ENCODE measurements around the gene MCHR2. TPM values are rescaled to one million over a fixed set of nuclear protein-coding genes. Genes with fewer than 3 reads are reported as not detected.

Gene MCHR2
- total RNA-seq, 4 donors from 2014 or later = not detected

DNA sequence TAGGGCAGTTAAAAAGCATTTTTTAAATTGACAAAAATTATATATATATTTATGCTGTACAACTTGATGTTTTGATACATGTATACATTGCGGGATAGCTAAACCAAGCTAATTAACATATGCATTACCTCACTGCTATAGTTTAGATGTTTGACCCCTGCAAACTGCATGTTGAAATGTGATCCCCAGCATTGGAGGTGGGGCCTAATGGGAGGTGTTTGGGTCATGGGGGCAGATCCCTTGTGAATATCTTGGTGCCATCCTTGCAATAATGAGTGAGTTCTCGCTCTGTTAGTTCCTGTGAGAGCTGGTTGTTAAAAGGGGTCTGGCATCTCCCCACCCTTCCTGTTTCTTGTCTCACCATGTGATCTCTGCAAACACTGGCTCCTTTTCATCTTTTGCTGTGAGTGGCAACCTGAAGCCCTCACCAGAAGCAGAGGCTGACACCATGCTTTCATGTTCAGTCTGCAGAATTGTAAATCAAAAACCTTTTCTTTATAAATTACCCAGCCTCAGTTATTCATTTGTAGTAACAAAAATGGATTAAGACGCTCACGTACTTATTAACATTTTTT is 111.8 kb downstream of the MCHR2 start:
- intact Hi-C loops (cut with DNase I; ENCODE audit: low total_unique reads) = no loop called here
- DNase-seq = no peak

DNA sequence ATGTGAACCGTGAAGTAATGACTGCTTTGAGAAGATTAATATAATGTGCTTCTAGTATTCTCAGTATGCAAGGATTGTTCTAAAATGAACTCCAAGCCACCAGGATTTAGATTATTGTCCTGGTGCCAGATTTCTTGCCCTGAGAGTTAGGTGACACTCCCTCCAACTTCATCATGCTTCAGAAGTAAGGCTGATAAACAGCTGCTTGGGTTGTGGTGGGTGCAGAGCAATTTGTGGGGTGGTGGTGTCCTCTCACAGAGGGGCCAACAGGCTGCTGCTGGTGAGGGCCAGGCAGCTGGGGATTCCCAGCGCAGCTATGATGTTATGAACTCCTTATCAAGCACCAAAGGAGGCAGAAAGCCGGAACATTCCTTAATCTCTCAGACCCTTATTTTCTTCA is 114.6 kb downstream of the MCHR2 start:
- DNase-seq = no peak
- TF ChIP-seq POLR2A (IDR thresholded peaks at IDR 0.05) = no peak
- TF ChIP-seq, protein P1, sequence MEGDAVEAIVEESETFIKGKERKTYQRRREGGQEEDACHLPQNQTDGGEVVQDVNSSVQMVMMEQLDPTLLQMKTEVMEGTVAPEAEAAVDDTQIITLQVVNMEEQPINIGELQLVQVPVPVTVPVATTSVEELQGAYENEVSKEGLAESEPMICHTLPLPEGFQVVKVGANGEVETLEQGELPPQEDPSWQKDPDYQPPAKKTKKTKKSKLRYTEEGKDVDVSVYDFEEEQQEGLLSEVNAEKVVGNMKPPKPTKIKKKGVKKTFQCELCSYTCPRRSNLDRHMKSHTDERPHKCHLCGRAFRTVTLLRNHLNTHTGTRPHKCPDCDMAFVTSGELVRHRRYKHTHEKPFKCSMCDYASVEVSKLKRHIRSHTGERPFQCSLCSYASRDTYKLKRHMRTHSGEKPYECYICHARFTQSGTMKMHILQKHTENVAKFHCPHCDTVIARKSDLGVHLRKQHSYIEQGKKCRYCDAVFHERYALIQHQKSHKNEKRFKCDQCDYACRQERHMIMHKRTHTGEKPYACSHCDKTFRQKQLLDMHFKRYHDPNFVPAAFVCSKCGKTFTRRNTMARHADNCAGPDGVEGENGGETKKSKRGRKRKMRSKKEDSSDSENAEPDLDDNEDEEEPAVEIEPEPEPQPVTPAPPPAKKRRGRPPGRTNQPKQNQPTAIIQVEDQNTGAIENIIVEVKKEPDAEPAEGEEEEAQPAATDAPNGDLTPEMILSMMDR (IDR thresholded peaks at IDR 0.05 in 4 of 5, conservative IDR thresholded peaks at IDR 0.05 in 1 of 5) = no peak
- intact Hi-C loops (cut with DNase I; ENCODE audit: low total_unique reads) = no loop called here
- ATAC-seq = no peak
- no peak overlapping the region for H3K27ac ChIP-seq
- no peaks in the 10 kb centered on the region for H3K9me3 ChIP-seq
- in situ Hi-C loops (cut with MboI; ENCODE audit: low sequenced_read_pairs in 4 of 4) = no loop called here
- H3K4me3 ChIP-seq = no peak overlapping the region
- no peaks in the 10 kb centered on the region for H3K27me3 ChIP-seq
- no peaks in the 10 kb centered on the region for H3K36me3 ChIP-seq
- H3K4me1 ChIP-seq = no peaks in the 10 kb centered on the region

More for the DNA sequence above, 111.8 kb downstream of the MCHR2 start:
- H3K4me3 ChIP-seq = no peak overlapping the region
- no peak for ATAC-seq
- no peaks in the 10 kb centered on the region for H3K4me1 ChIP-seq
- in situ Hi-C loops (cut with MboI; ENCODE audit: low sequenced_read_pairs in 4 of 4) = no loop called here
- no peaks in the 10 kb centered on the region for H3K27me3 ChIP-seq
- no peaks in the 10 kb centered on the region for H3K36me3 ChIP-seq
- H3K9me3 ChIP-seq = no peaks in the 10 kb centered on the region
- TF ChIP-seq, protein P1 (IDR thresholded peaks at IDR 0.05 in 4 of 5, conservative IDR thresholded peaks at IDR 0.05 in 1 of 5) = no peak
- TF ChIP-seq POLR2A (IDR thresholded peaks at IDR 0.05) = no peak
- no peak overlapping the region for H3K27ac ChIP-seq

DNA sequence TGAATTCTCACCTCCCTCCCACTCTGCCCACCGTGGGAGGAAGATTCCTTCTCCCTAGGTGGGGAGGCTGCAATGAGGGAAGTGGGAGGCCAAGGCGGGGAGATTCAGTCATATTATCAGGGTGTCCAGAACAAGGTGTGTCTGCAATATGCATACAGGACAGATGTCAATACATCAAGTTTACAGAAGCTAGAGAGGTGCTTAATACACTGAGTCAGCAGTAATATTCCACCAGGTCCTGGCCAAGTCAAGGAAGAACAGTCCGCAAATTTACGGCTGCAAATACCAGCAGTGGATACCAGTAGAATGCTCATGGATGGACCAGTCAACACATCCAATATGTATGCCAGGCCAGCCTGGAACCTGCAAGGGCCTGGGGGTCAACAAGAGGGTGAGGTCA is 119.0 kb downstream of the MCHR2 start:
- Histone ChIP-seq H3K27me3 (no peaks in the 10 kb centered on the region), H3K4me3 (no peak overlapping the region), H3K4me1 (no peaks in the 10 kb centered on the region), H3K9me3 (no peaks in the 10 kb centered on the region), H3K27ac (no peak overlapping the region), H3K36me3 (no peaks in the 10 kb centered on the region)
- no peak for ATAC-seq
- intact Hi-C loops (cut with DNase I; ENCODE audit: low total_unique reads) (no loop called here), in situ Hi-C loops (cut with MboI; ENCODE audit: low sequenced_read_pairs in 4 of 4) (no loop called here)
- TF ChIP-seq POLR2A (IDR thresholded peaks at IDR 0.05) = no peak
- TF ChIP-seq, protein P1 (IDR thresholded peaks at IDR 0.05 in 4 of 5, conservative IDR thresholded peaks at IDR 0.05 in 1 of 5) = no peak
- DNase-seq = no peak

DNA sequence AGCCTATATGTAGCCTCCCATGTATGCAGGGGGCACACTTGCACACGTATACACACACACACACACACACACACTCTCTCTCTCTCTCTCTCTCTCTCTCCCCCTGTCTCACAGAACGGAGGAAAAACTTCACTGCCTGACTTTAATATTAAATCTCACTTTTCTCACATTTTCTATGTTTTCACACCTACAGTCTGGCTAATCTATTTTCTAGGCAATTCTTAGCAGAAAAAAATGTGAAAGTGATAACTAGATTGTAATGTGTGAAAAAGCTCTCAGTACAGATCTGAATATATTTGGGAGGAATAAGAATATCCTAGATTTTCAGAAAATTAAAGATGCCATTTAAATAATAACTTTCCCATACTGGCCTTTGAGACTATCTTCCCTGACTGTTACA is 120.9 kb downstream of the MCHR2 start:
- Histone ChIP-seq H3K27ac (no peak overlapping the region), H3K27me3 (no peaks in the 10 kb centered on the region), H3K9me3 (no peaks in the 10 kb centered on the region), H3K4me3 (no peak overlapping the region), H3K4me1 (no peaks in the 10 kb centered on the region), H3K36me3 (no peaks in the 10 kb centered on the region)
- intact Hi-C loops (cut with DNase I; ENCODE audit: low total_unique reads) (no loop called here), in situ Hi-C loops (cut with MboI; ENCODE audit: low sequenced_read_pairs in 4 of 4) (loop anchor here in 3 of 4 donors (25.0 kb wide), 2 partner anchors 614 to 789 kb away; no protein-coding TSS in a partner anchor)
- TF ChIP-seq, protein P1 (IDR thresholded peaks at IDR 0.05 in 4 of 5, conservative IDR thresholded peaks at IDR 0.05 in 1 of 5) = no peak
- no peak for TF ChIP-seq POLR2A (IDR thresholded peaks at IDR 0.05)
- DNase-seq (no peak), ATAC-seq (no peak)

DNA sequence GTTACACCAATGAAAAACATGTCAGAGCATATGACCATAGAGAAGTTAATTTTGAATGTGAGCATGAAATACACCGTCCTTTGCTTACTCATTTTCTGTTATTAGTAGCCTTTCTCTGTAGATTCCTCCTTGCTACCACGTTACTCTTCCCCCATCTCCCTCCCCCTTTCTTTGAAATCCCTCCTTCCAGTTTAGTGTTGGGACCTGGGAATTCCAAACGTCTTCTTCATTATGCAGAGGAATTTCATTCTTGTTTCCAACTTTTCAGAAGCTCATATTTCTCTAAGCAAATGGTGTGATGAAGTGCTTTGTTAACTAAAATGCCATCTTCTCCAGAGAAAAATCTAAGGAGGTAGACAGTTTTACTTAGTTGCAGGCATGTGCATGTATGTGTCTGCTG is 122.4 kb downstream of the MCHR2 start:
- Histone ChIP-seq H3K27ac (no peak overlapping the region), H3K4me1 (no peaks in the 10 kb centered on the region), H3K4me3 (no peak overlapping the region), H3K9me3 (no peaks in the 10 kb centered on the region), H3K36me3 (no peaks in the 10 kb centered on the region), H3K27me3 (no peaks in the 10 kb centered on the region)
- TF ChIP-seq, protein P1 (IDR thresholded peaks at IDR 0.05 in 4 of 5, conservative IDR thresholded peaks at IDR 0.05 in 1 of 5) = no peak
- TF ChIP-seq POLR2A (IDR thresholded peaks at IDR 0.05) = no peak
- DNase-seq = no peak
- in situ Hi-C loops (cut with MboI; ENCODE audit: low sequenced_read_pairs in 4 of 4) (loop anchor here in 3 of 4 donors (25.0 kb wide), 2 partner anchors 616 to 791 kb away; no protein-coding TSS in a partner anchor), intact Hi-C loops (cut with DNase I; ENCODE audit: low total_unique reads) (no loop called here)
- no peak for ATAC-seq
